ENCODE data around the gene XYLT2. TPM values are rescaled to one million over a fixed set of nuclear protein-coding genes. Genes with fewer than 3 reads are reported as not detected.

Gene XYLT2
- total RNA-seq, 1 experiment from 2014 or later = 26.4 TPM

DNA sequence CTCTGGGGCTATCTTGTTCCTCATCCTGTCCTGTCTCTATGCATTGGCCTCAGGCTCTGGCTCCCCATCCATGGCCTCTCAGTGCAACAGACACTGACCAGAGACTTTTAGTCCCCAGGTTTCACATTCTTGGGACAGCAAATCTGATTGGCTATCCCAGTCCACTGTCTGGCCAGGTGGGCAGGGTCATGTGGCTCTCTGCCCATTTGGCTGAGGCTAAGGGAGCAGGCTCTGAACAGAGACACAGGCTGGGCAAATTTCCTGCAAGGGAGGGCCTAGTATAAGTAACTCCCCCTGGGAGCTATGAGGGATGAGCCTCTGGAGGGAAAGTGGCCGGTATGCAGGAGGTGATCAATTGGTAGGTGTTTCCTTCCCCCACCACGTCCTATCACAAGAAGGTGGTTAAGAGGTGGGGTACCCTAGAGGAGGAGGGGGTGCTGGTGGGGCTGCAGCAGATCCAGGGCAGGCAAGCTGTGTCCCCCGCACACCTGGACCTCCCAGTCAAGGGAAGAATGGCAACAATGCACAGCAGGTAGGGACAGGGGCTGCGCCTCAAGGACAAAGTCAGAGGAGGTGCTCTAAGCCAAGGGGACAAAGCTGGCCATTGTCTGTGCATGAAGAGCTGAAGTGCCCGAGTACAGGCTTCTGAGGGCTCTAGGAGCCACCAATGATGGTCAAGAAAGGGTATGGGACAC lies 13.2 kb downstream of the XYLT2 start:
- Mint-ChIP-seq H3K27ac (peak overlapping the region in 1 of 3 experiments; percentile 72; a peak in 1 of 7 replicates), H3K27me3 (ENCODE audit: low read depth) (no peaks in the 10 kb centered on the region; the same call in 1 of the 2 replicates), H3K4me3 (no peak overlapping the region), H3K36me3 (ENCODE audit: insufficient read depth in 1 of 3, low read depth in 3 of 3) (peaks cover 14 to 49% (median 43%) of the 10 kb centered on the region in 3 experiments; a peak in 5 of 7 replicates), H3K9me3 (no peaks in the 10 kb centered on the region), H3K4me1 (peaks cover 21 to 24% of the 10 kb centered on the region in 2 experiments)
- H3K9me3 ChIP-seq (ENCODE audit: control insufficient read depth, low read depth, low read length) = no peaks in the 10 kb centered on the region
- no peaks in the 10 kb centered on the region for H3K79me2 ChIP-seq (ENCODE audit: insufficient read depth, low read length)
- no peak overlapping the region for H2AK5ac ChIP-seq (ENCODE audit: insufficient read length, low read length)
- H3K4ac ChIP-seq (ENCODE audit: low read depth, low read length) = no peak overlapping the region
- no peak overlapping the region for H4K8ac ChIP-seq (replicated peaks; ENCODE audit: insufficient read length, low read depth, low read length)
- no peak overlapping the region for H3K9ac ChIP-seq (ENCODE audit: extremely low read depth, insufficient read length, low read length)
- H2AFZ ChIP-seq (ENCODE audit: low read length) = no peak overlapping the region
- WGBS (ENCODE audit: extremely low coverage, insufficient read length, low lambda C conversion rate) = no CpG with 5 or more reads among the region's 5 CpGs
- H3K23me2 ChIP-seq (ENCODE audit: insufficient read length, low read depth, low read length, poor library complexity, severe bottlenecking) = no peaks in the 10 kb centered on the region
- H2BK5ac ChIP-seq (ENCODE audit: insufficient read length, low read length) = no peak overlapping the region
- H2BK20ac ChIP-seq (ENCODE audit: low read depth, low read length, poor library complexity, severe bottlenecking) = no peak overlapping the region
- no peak overlapping the region for H3K27ac ChIP-seq (ENCODE audit: insufficient read length, low read depth, low read length)
- H2BK12ac ChIP-seq (ENCODE audit: insufficient read length, low read depth, low read length) = no peak overlapping the region
- H3K4me1 ChIP-seq (ENCODE audit: insufficient read depth, low read length) = peaks cover 2% of the 10 kb centered on the region; the same call in 1 of the 2 replicates
- no peaks in the 10 kb centered on the region for H4K20me1 ChIP-seq (ENCODE audit: control insufficient read depth, insufficient read depth, insufficient read length)
- no peak overlapping the region for H2BK15ac ChIP-seq (ENCODE audit: low read depth, low read length)
- no peak overlapping the region for H3T11ph ChIP-seq (ENCODE audit: low read length)
- no peak overlapping the region for H3K23ac ChIP-seq (ENCODE audit: insufficient read length, low read depth, low read length)
- H3K4me2 ChIP-seq (ENCODE audit: insufficient read depth, insufficient read length, low read length) = no peak overlapping the region
- no peak overlapping the region for H2BK120ac ChIP-seq (ENCODE audit: low read depth, low read length, poor library complexity, severe bottlenecking)
- no peak overlapping the region for H4K91ac ChIP-seq (ENCODE audit: insufficient read length, low read depth, low read length)
- no peak overlapping the region for H3K56ac ChIP-seq (ENCODE audit: insufficient read length, low read depth, low read length)
- H3K18ac ChIP-seq (ENCODE audit: insufficient read length, low read depth, low read length) = no peak overlapping the region
- H3K79me1 ChIP-seq (ENCODE audit: insufficient read depth, low read depth, low read length, poor library complexity, severe bottlenecking) = no peaks in the 10 kb centered on the region
- no peak overlapping the region for H4K5ac ChIP-seq (ENCODE audit: insufficient read length, low read depth, low read length)
- H3K27me3 ChIP-seq (ENCODE audit: insufficient read depth, low read length) = no peaks in the 10 kb centered on the region
- no peak for DNase-seq
- TF ChIP-seq, protein P1, sequence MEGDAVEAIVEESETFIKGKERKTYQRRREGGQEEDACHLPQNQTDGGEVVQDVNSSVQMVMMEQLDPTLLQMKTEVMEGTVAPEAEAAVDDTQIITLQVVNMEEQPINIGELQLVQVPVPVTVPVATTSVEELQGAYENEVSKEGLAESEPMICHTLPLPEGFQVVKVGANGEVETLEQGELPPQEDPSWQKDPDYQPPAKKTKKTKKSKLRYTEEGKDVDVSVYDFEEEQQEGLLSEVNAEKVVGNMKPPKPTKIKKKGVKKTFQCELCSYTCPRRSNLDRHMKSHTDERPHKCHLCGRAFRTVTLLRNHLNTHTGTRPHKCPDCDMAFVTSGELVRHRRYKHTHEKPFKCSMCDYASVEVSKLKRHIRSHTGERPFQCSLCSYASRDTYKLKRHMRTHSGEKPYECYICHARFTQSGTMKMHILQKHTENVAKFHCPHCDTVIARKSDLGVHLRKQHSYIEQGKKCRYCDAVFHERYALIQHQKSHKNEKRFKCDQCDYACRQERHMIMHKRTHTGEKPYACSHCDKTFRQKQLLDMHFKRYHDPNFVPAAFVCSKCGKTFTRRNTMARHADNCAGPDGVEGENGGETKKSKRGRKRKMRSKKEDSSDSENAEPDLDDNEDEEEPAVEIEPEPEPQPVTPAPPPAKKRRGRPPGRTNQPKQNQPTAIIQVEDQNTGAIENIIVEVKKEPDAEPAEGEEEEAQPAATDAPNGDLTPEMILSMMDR (conservative IDR thresholded peaks at IDR 0.05) = no peak
- H3K14ac ChIP-seq (ENCODE audit: insufficient read depth, low read length) = no peak overlapping the region
